OCI-LY7 (cell line): ENCODE data around the gene KRT80. TPM values are rescaled to one million over a fixed set of nuclear protein-coding genes. Genes with fewer than 3 reads are reported as not detected.

Experiments used
- BruUV-seq: library from RNA; stranded (reverse); fragments of 400-500 nt; replicated peaks from 2 replicates; lab custom pipeline; 2021; lab: Mats Ljungman, UMichigan
- CTCF ChIA-PET: fragments of 300-600 bp; sonication (Branson Sonifier 250); formaldehyde crosslinking; loops from one replicate; lab custom pipeline; 2022; ENCODE audit warnings: antibody characterized with exemption; ENCODE audit not compliant: unreplicated experiment; lab: Charles Lee
- POLR2A ChIA-PET: fragments of 300-600 bp; sonication (Branson Sonifier 250); formaldehyde crosslinking; loops from one replicate; lab custom pipeline; 2022; ENCODE audit warnings: antibody characterized with exemption; lab: Charles Lee
- DNase-seq: peaks from one replicate; pipeline ENCODE4 v3.0.0-alpha.2; 2015; ENCODE audit warnings: low spot score
- H2AFZ ChIP-seq: fragments of 200-600 bp; sonication (generic), shearing (Covaris generic); 2 replicates; pipeline ENCODE4 v1.6.1; 2014; ENCODE audit warnings: mild to moderate bottlenecking, antibody characterized with exemption, low read length, moderate library complexity
- H3K27ac ChIP-seq: fragments of 200-600 bp; sonication (generic); 2 replicates; pipeline ENCODE4 v1.5.1; 2014; ENCODE audit warnings: mixed run types, low read depth, mild to moderate bottlenecking, moderate library complexity, low read length, inconsistent platforms; ENCODE audit not compliant: poor library complexity, severe bottlenecking
- H3K36me3 ChIP-seq: fragments of 200-600 bp; sonication (generic); 2 replicates; pipeline ENCODE4 v1.6.1; 2014; ENCODE audit warnings: mild to moderate bottlenecking, antibody characterized with exemption, low read length, moderate library complexity, mixed read lengths; ENCODE audit not compliant: insufficient read depth
- H3K4me1 ChIP-seq: fragments of 200-600 bp; sonication (generic); 2 replicates; pipeline ENCODE4 v1.5.1; 2014; ENCODE audit warnings: mild to moderate bottlenecking, low read length; ENCODE audit not compliant: insufficient read depth, poor library complexity, severe bottlenecking
- H3K4me2 ChIP-seq: fragments of 200-600 bp; sonication (generic); 2 replicates; pipeline ENCODE4 v1.6.1; 2014; ENCODE audit warnings: mild to moderate bottlenecking, low read length
- H3K4me3 ChIP-seq: fragments of 200-600 bp; sonication (generic); 2 replicates; pipeline ENCODE4 v1.5.1; 2014; ENCODE audit warnings: mild to moderate bottlenecking, low read depth, low read length; ENCODE audit not compliant: poor library complexity, severe bottlenecking
- H3K79me2 ChIP-seq: fragments of 200-600 bp; sonication (generic); 2 replicates; pipeline ENCODE4 v1.6.1; 2016; ENCODE audit warnings: low read depth, mild to moderate bottlenecking, low read length, moderate library complexity, mixed read lengths; ENCODE audit not compliant: insufficient read depth
- H3K9me2 ChIP-seq: fragments of 200-600 bp; sonication (generic); 2 replicates; pipeline ENCODE4 v1.6.1; 2016; ENCODE audit warnings: mild to moderate bottlenecking, low read length, mixed read lengths; ENCODE audit not compliant: insufficient read depth
- H3K9me3 ChIP-seq: fragments of 200-600 bp; sonication (generic); 2 replicates; pipeline ENCODE4 v1.6.1; 2014; ENCODE audit warnings: mild to moderate bottlenecking, mixed run types, low read length, mixed read lengths
- H4K20me1 ChIP-seq: fragments of 200-600 bp; sonication (generic); 2 replicates; pipeline ENCODE4 v1.6.1; 2014; ENCODE audit warnings: mild to moderate bottlenecking, antibody characterized with exemption, low read length, moderate library complexity, mixed read lengths; ENCODE audit not compliant: insufficient read depth
- EZH2phosphoT487 ChIP-seq: fragments of 200-600 bp; sonication (generic); IDR thresholded peaks from 2 replicates; pipeline ENCODE4 v1.6.1; 2018; ENCODE audit warnings: low read depth, borderline replicate concordance, mild to moderate bottlenecking, mixed run types, antibody characterized with exemption, low read length, moderate library complexity, mixed read lengths
- intact Hi-C: fragments of 100-400 bp; cut with micrococcal nuclease; formaldehyde crosslinking; loops from one replicate; pipeline ENCODE4 v1.10.0; 2022; ENCODE audit not compliant: unreplicated experiment
- total RNA-seq, 2 experiments: library from RNA; depleted of rRNA in 1 of 2; stranded (reverse); fragments of >200 nt in 1 of 2; shearing (Covaris generic) in 1 of 2; gene quantifications; 2 replicates each; pipeline ENCODE4 v1.2.3, GENCODE V29; 2014 to 2022
- TF ChIP-seq, protein P1 (sequence below): fragments of 200-600 bp; sonication (generic); conservative IDR thresholded peaks from 2 replicates; pipeline ENCODE4 v1.5.1; 2014; ENCODE audit warnings: mild to moderate bottlenecking, antibody characterized with exemption, low read length, moderate library complexity, mixed read lengths

Gene KRT80
- total RNA-seq, 2 experiments from 2014 or later: not detected

- H3K27ac ChIP-seq: no peak overlapping the region
- H3K4me3 ChIP-seq: no peak overlapping the region
- CTCF ChIA-PET: no interaction called here
- intact Hi-C loops: no loop called here
- H3K4me2 ChIP-seq: no peak overlapping the region
- no peak for DNase-seq
- no peaks in the 10 kb centered on the region for H3K79me2 ChIP-seq
- no peaks in the 10 kb centered on the region for H3K36me3 ChIP-seq
- H3K9me2 ChIP-seq: no peaks in the 10 kb centered on the region
- H2AFZ ChIP-seq: no peak overlapping the region
- H3K9me3 ChIP-seq: no peaks in the 10 kb centered on the region
- H3K4me1 ChIP-seq: no peaks in the 10 kb centered on the region
- TF ChIP-seq, protein P1, sequence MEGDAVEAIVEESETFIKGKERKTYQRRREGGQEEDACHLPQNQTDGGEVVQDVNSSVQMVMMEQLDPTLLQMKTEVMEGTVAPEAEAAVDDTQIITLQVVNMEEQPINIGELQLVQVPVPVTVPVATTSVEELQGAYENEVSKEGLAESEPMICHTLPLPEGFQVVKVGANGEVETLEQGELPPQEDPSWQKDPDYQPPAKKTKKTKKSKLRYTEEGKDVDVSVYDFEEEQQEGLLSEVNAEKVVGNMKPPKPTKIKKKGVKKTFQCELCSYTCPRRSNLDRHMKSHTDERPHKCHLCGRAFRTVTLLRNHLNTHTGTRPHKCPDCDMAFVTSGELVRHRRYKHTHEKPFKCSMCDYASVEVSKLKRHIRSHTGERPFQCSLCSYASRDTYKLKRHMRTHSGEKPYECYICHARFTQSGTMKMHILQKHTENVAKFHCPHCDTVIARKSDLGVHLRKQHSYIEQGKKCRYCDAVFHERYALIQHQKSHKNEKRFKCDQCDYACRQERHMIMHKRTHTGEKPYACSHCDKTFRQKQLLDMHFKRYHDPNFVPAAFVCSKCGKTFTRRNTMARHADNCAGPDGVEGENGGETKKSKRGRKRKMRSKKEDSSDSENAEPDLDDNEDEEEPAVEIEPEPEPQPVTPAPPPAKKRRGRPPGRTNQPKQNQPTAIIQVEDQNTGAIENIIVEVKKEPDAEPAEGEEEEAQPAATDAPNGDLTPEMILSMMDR: no peak
- TF ChIP-seq EZH2phosphoT487: no peak
- POLR2A ChIA-PET: no interaction called here
- H4K20me1 ChIP-seq: no peaks in the 10 kb centered on the region
- BruUV-seq: no TSS peak
Observed at GRCh38 chr12:52206304-52207040, 14.7 kb upstream of the KRT80 start.

DNA sequence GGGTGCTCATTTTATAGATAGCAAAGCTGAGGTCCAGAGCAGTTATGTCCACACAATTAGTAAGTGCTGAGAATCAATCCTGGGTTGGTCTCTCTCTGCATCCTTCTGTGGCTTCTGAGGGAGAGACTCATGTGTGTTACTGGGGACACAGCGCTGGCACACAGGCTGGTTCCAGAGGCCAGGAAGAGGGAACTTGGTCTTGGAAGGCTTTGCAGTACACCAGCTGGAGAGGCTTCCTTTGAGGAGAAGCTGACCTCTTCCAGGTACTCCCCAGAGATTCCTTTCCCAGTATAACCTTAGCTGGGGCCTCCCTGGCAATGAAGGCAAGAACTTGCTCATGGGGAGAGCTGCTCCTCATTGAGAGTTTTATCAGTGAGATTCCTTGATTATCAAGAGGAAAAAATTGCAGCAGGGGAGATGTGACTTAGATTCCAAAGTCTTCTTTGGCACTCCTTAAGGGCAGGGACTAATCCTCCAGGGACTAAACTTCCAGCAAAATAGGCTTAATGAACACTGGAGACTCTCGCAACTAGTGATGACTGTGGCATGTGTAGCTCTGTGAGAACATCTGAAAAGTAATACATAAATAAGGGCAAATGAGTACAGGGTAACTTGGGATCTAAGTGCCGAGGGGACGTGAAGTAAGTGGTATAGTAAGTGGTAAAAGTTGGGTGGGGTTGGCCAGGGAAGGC is 13.9 kb upstream of the KRT80 start:
- ChIA-PET POLR2A (no interaction called here), CTCF (no interaction called here)
- Histone ChIP-seq H2AFZ (no peak overlapping the region), H3K4me3 (no peak overlapping the region), H4K20me1 (no peaks in the 10 kb centered on the region), H3K36me3 (no peaks in the 10 kb centered on the region), H3K4me2 (no peak overlapping the region), H3K4me1 (no peaks in the 10 kb centered on the region), H3K27ac (no peak overlapping the region), H3K9me3 (no peaks in the 10 kb centered on the region), H3K9me2 (no peaks in the 10 kb centered on the region), H3K79me2 (no peaks in the 10 kb centered on the region)
- intact Hi-C loops: no loop called here
- TF ChIP-seq, protein P1: no peak
- TF ChIP-seq EZH2phosphoT487: no peak
- DNase-seq: no peak
- no TSS peak for BruUV-seq

DNA sequence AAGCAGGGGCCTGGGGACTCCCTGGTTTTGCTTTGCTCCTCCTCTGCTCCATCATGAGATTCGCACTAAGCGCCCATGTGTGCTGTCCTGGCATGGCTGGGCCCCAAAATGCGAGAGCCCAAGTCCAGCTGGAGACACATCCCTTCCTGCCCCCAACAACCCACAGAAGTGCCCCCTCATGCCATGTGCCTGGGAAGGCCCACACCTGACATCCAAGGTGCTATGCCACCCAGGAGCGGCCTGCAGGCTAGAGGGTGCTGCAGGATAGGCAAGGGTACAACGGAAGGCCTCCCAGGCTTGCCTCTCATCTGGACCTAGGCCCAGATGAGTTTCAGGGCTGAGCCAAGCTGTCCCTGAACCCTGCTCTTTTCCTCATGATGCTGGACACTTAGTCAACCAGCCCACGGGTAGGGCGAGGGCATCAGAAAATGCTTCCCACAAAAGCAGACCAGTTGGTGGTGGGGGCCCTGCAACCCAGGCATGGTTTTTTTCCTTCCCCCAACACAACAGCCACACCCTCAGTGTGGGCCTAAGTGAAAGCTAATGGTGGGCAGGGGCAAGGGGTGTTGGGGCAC is 13.2 kb upstream of the KRT80 start:
- intact Hi-C loops: no loop called here
- Histone ChIP-seq H3K4me3 (no peak overlapping the region), H3K9me2 (no peaks in the 10 kb centered on the region), H3K4me2 (no peak overlapping the region), H4K20me1 (no peaks in the 10 kb centered on the region), H3K36me3 (no peaks in the 10 kb centered on the region), H2AFZ (no peak overlapping the region), H3K27ac (no peak overlapping the region), H3K4me1 (no peaks in the 10 kb centered on the region), H3K9me3 (no peaks in the 10 kb centered on the region), H3K79me2 (no peaks in the 10 kb centered on the region)
- no peak for DNase-seq
- ChIA-PET POLR2A (no interaction called here), CTCF (no interaction called here)
- TF ChIP-seq, protein P1: no peak
- TF ChIP-seq EZH2phosphoT487: no peak
- no TSS peak for BruUV-seq
